ENCODE results near the gene RBM28.

RBM28 gene, protein sequence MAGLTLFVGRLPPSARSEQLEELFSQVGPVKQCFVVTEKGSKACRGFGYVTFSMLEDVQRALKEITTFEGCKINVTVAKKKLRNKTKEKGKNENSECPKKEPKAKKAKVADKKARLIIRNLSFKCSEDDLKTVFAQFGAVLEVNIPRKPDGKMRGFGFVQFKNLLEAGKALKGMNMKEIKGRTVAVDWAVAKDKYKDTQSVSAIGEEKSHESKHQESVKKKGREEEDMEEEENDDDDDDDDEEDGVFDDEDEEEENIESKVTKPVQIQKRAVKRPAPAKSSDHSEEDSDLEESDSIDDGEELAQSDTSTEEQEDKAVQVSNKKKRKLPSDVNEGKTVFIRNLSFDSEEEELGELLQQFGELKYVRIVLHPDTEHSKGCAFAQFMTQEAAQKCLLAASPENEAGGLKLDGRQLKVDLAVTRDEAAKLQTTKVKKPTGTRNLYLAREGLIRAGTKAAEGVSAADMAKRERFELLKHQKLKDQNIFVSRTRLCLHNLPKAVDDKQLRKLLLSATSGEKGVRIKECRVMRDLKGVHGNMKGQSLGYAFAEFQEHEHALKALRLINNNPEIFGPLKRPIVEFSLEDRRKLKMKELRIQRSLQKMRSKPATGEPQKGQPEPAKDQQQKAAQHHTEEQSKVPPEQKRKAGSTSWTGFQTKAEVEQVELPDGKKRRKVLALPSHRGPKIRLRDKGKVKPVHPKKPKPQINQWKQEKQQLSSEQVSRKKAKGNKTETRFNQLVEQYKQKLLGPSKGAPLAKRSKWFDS

DNA sequence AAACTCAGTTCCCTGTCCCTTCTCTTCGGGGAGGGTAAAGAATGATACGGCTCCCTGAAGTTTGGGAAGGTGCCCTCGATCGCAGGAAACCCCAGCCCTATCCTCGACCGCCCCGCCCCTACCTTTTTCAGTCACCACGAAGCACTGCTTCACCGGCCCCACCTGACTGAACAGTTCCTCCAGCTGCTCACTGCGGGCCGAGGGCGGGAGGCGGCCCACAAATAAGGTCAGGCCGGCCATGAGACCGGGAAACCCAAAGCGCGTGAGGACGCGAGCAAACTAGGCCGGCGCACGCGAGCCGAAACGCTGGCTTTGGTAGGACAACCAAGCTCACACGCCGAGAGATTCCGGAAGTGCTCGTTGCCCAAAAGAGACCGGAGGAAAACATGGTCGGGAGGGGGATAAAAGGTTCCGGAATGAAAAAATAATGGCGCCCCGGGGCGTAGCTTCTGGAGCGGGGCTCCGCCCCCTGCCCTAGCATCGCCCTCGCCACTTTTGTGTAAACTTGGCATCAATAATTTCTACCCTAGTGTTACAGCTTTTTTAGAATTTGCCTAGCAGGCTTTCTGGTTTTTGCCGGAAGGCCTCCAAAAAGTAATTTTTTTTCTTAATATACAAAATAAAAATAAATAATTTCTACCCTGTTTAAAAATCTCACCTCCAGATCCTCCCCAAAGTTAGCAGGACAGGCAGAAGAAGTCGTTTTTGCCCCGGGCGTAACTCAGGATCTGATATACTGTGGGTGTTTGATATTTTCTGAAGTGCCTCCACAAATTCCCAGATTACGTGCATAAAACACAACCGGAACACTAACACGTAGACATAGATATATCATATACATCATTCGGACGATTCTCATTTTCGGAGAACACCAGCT, at the start of gene RBM28:
Gene RBM28 (minus strand): TSS at position 355 of the 877 bp plus-strand sequence. CDS start 115 bp downstream, at position 240.
- peak; percentile 98 for DNase-seq

DNA sequence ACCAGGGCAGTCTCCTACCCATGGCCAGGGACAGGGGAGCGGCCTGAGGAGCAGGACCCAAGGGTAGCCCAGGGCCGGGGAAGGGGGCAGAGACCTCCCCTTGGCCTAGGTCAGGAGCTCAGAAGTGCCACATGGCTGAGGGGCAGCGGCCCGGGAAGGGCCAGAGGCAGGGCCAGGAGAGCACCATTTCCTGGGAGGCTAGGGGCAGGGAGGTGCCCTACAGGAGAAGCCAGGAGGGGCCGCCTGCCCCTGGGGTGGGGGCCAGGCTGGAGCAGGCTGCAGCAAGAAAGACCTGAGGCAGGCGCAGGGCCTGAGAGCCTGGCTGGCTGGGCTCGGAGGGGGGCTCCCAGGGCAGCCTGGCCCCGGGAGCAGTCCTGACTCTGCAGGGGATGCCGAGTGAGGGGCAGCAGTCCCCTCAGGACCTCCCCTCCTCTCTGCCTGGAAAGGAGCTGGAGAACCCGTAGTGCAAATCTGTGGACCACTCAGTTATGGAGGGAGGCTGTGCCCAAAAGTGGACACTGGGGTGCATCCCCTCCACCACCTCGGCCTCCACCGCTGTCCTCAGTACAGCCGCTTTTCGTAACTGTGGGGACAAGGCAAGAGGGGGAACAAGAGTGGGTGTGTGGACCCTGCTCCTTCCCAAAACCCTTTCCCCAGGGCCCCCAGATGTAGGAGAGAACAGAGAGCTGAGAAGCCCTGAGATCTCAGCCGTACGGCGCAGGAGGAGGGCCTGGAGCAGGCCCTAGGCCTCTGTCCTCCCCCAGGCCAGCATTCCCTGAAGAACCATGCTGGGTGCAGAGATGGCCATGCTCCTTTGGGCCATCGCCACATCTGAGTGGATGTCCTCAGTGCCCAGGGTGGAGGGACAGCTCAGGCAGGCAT, 49.0 kb upstream of the RBM28 start:
- no peak for DNase-seq

DNA sequence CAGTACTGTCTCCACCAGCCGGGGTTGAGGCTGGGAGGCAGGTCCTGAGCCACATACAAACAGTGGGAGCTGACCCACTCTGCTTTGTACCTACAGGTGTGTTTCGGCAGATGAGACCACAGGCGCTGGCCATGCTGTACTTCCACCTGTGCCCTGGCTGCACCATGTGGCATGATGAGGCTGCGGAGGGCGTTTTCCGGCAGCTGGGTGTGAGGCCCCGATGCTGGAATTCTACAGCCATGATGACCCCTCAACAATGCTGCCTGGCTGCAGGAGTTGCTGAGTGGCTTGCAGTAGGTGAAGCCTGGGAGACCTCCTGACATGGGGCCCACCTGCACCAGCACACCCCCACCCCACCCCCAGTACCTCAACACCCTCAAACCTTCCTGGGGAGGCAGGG, 48.1 kb upstream of the RBM28 start:
- no peak for DNase-seq

DNA sequence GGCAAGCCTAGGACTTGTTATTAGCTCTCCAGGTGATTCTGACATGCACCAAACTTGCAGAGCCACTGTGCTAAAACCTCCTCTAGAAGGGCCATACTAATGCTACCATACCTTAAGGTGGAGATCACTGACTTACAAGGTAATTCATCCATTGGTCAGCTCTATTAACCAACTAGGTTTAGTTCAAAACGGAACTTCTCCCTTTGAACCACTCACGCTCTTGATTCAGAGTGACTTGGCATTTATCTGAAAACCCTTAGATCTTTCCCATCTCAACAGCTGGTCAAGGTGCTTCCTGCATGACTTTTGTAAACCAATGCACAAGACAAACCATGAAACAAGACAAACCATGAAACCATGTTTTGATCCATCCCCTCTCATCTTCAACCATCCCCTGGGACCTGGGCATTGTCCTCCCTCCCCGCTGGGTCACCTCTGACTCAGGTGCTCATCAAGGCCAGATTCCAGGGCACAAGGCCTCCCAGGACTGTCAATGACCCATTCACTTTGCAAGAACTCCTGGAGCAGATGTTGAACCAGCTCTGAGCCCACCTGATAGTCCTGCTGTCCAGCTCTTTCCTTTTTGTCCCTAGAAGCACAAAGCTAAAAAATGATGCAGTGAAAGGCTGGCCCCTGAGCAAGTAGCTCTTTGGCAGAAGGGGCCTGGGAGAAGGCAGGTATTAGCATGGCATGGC, 47.3 kb upstream of the RBM28 start:
- DNase-seq, result no peak

DNA sequence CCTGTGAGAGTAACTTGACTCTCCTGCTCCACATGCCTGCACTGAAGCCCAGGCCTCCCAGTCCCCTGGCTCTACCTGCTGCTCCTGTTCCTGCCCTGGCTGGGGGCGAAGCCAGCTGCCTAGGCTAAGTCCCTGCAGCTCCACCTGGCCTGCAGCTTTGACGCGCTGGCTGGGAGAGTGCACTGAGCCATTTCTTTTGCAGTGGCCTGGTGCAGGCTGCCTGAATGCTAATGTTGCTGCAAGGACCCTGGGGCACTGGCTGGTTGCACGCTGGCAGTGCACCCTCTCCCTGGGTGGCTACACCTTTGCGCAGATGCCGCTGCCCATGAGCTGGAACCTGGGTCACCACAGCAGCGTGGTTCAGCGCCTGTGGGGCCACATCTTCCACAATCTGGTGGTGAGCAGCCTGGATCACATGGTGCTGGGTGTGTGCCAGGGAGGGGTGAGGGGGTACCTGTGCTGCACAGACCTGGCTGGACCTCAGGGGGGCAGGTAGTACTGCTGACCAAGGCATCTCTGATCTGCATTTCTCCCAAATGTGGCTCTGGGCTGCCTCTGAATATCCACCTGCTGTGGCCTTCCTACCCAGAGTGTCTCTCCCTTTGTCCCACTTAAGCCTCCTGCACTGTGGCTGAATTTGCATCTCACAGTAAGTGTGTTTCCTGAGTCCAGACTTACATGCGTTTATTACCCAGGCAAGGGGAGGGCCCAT, 46.1 kb upstream of the RBM28 start:
- peak; percentile 43 for DNase-seq

DNA sequence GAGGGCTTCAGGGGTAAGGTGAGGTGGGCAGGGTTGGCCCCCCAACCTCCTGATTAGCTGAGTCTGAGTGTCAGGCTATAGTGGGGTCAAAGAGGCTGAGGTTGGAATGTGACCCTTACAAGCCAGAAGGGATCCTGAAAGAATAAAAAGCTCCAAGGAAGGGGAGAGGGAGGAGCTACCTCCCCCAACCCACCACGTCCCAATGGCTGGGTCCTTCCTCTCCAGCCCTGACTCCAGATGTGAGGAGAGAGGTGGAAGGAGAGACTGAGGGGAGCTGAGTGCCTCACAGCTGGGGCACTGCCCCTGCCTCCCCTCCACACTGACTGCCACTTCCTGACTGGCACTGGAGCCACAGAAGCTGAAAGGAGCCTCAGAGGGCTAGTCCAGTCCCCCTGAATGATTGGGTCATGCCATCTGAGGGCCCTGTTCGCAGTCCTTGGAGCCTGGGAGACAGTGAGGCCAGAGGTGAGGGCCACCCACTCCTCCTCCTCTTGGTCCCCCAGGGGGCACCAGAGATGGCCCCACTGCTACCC, 45.4 kb upstream of the RBM28 start:
- DNase-seq, result no peak

DNA sequence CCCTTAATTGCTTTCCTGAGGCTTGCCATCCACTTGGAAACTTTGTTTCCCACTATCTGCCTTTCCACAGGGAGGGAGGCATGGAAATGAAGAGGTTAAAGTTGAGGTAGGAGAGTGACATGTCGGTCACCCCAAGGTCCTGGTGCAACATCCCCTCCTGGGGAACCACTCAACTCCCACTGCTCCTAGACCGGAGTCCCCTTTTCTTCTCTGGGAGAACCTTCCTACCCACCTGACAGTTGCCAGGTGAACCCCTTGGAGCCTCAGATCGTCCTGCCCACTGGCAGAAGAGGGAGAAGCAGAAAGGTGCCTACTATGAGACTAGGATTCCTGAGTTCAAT, 44.4 kb upstream of the RBM28 start:
- no peak for DNase-seq

DNA sequence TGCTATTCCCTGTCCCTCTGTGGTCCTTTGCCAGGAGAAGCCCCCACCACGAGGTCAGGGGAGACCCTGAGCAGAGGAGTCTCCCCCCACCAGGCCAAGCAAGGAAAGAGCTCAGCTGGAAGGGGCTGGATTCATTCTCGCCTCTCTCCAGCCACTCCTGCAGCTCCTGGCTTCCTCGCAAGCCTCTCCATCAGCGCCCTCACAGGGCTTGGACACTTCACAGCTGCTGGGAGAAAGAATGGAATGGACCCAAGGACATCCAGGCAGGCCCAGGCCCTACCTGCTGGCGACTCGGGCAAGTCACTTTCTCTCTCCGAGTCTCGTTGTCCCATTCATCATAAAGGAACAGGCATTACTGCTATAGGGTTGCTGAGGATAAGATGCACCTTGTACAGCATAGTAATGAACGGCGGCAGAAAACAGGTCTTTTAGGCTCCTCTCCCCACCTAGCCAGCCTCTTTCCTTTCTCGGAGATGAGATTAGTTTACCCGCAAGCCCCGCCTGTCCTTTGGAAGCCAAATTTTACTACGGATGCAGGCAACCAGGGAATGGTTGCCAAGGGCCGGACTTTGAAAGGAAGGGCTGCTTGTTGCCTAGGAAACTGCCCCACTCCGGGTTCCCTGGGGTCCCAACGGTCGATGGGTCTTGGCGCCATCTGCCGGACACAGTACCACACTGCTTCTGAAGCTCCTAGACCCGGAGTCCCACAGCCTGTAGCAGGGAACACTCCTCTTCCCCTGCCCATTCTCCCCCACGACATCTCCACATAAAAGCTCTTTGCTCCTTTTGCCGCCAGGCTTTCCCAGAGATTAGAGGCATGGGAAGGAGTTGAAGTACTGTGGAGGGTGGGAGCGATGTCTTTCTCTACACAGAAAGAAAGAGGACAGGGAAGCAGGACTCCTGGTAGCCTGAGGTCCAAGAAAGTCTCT, 43.8 kb upstream of the RBM28 start:
- DNase-seq, result peak; percentile 88

DNA sequence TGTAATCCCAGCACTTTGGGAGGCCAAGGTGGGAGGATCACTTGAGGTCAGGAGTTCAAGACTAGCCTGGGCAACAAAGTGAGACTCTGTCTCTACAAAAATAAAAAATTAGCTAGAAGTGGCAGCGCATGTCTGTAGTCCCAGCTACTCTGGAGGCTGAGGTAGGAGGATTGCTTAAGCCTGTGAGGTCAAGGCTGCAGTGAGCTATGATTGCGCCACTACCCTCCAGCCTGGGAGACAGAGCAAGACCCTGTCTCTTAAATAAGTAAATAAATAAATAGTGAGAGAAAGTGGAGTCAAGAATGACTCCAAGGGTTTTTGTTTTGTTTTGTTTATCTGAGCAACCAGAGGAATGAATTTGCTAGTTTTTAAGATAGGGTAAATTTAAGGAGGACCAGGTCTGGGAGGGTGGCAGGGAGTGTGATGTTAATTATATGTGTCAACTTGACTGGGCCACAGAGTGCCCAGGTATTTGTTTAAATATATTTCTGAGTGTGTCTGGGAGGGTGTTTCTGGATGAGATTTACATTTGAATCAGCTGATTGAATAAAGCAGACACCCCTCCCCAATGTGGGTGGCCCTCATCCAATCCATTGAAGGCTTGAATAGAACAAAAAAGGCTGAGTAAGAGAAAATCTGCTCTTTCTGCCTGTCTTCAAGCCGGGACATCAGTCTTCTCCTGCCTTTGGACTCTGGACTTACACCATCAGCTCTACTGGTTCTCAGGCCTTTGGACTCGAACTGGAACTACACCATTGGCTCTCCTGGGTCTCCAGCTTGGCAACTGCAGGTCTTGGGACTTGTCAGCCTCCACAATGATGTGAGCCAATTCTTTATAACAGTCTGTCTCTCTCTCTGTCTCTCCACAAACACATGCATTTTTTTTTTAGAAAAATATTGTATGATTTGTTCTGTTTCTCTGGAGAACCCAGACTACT, 42.5 kb upstream of the RBM28 start:
- no peak for DNase-seq

DNA sequence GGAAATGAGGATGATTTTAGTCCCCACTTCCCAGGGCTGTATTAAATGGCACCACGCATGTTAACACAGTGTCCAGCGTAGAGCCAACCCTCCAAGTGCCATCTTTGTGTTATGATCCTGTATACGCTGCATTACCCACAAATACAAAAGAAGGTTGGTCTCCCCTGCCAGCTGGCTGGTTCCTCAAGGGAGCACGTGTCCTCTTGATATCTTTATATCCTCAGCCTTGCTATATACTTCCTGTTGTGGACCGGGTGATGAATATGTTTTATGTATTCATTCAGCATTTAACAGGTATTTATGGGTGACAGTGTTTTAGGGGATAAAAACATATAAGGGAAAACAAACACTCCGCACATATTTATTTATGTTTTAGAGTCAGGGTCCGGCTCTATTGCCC, 41.0 kb upstream of the RBM28 start:
- DNase-seq, result no peak

DNA sequence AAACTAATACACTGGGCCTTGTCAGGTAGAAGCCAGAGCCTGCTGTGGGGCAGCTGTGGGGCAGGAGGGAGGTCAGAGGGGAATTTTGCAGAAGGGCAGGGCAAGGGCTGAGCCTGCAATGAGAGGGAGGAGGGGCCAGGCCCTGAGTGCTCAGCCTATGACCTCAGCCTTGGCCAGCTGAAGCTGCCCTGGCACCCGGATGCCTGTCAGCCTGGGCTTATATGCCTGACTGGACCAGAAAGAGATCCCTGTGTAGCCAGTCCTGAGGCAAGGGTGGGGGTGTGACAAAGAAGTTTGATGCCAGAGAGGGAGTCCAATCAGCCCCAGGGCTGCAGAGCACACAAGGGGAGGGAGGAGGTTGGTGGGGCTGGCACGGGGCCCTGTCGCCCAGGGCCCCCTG, 40.1 kb upstream of the RBM28 start:
- peak; percentile 52 for DNase-seq

DNA sequence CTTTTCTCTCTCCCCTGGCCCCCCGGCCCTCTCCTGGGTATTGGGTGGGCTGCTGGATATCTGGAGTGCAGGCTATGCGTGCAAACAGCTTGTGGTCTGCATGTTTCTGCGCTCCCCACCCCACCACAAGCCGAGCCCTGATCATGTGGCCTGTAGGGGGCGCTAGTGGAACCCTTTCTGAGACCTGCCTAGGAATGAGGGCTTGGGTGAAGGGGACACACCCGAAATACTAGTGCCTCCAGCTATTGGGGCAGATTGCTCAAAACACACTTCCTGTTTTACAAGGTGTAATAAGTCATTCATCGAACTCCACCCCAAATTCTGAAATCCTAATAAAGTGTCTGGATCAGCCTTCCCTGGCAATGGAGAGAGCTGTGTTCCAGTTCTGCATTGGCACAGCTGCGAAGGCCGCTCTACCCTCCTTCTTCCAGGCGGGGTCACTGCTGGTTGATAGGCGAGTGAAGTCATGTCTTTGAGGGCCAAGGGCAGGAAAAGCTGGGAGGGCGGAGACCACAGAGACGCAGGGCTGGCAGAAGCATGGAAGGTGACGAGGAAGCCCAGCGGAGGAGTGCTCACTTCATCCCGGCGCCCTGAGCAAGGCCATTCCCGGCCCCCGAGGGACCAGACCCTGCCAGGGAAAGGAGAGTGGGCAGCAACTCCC, 37.6 kb upstream of the RBM28 start:
- peak; percentile 44 for DNase-seq

DNA sequence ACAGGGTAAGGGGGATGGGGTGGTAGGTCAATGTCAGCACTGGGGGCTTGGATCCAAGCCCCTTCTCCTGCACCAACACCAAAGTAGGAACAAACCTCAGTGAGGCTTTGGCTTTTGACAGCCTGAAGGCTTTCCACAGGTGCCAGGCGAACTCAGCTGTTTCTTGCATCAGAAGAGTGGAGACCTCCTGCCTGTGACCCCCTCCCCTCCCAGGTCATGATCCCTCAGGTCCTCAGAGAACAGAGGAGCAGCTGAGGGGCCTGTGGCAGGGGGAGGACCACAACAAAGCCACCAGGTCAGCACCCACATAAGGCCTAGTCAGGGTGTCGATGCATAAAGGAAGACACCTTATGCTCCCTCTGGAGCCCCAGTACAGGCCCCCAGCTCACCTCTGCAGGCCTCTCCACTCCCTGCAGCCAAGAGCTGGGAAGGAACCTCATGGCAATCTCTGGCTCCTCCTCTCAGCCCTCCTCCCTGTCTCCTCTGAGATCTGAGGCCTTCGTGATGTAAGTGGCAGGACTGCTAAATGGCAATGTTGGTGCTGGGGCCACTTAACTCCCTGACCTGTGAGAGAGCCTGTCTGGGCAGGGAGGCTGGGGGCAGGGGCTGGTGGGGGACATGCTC, 36.9 kb upstream of the RBM28 start:
- DNase-seq, result peak; percentile 21

DNA sequence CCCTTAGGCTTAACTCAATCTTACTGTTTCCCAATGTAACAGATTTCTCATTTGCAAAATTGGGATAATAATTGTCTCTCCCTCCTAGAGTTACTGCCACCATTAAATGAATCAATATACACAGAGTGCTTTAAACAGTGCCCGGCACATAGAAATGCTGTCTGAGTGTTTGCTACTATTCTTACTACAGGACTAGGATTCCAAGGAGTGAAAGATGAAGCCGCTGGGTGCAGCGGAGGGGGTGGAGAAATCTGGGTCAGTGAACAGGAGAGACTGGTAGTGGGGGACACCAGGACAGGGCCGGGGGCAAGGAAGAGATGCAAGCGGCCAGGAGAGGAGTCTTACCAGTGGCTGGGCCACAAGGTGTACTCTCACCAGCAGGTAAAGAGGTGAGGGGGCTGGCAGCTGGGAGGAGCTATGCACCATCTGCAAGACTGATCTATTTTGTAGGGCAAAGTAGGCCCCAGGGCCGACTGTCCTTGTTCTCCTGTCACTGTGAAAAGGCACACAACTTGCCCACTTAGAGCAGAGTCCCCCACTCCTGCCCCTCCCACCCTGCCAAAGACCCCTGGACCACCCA, 36.3 kb upstream of the RBM28 start:
- no peak for DNase-seq

DNA sequence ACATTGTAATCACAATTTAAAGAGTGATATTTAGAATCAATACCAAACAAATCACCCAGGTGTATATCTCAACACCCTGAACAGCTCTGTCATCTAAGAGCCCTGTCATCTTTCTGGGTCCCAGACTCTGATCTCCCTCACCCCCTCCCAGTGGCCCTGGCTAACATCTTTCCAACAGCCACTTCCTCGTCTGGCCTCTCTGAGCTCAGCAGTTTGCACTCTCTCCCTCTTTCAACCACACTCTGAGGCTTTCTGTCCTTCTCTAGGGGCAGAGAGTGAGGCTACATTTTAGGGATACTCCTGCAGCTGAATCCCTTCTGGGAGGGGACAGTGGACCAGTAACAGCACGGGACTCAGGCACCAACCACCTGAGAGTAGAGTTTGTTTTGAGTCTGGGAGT, 34.9 kb upstream of the RBM28 start:
- peak; percentile 18 for DNase-seq

DNA sequence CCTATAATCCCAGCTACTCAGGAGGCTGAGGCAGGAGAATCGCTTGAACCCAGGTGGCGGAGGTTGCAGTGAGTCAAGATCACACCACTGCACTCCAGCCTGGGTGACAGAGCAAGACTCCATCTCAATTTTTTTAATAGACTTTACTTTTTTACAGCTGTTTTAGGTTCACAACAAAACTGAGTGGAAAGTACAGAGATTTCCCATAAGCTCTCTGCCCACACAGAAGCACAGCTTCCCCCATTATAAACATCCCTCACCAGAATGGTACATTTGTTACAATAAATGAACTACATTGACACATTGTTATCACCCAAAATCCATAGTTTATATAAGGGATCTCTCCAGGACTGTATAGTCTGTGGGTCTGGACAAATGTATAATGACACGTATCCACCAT, 32.4 kb upstream of the RBM28 start:
- DNase-seq, result no peak

DNA sequence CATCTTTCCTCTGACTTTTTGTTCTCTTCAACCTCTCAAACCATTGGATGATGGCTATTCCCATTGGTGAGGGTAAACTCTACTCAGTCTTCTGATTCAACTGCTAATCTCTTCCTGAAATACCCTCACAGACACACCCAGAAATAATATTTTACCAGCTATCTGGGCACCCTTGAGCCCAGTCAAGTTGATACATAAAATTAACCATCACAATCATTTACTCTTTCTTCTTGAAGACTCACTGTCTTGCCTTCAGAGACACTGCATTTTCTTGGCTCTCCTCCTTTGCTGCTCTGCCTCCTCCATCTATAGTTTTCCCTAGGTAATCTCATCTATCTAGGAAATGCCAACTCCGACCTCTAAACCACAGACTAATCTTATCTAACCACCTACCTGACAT, 30.3 kb upstream of the RBM28 start:
- DNase-seq, result no peak
